ENCODE results near the gene RYR3.
"Not testable (repeated sequence)": the region's sequence is repeated elsewhere in the genome, so short reads cannot be mapped to it uniquely, and the experiment has no call there.

RYR3 gene

DNA sequence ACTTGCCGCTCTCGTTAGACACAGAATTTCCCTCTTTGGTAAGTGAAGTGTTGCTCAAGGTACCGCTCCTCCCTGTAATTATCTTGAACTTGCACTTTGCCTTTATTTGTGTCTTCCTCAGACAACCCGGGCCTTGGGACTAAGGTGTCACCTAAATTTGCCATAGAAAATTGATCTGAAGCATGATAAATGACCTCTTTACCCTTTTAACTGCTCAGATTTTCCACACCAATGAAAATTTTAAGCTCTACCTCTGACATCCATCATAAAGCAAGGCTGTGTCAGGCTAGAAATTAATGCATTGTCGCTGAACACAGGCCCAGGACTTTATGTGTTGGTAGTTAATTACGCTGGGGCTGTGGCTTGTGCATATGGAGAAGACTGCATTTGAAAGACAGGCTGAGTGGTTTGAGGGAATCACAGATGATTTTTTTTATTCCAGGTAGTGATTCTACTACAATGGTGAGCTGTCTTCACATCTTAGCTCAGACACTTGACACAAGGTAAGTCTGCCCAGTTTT is 458.0 kb downstream of the RYR3 start:
- DNase-seq (ENCODE audit: low read depth) = no peak

DNA sequence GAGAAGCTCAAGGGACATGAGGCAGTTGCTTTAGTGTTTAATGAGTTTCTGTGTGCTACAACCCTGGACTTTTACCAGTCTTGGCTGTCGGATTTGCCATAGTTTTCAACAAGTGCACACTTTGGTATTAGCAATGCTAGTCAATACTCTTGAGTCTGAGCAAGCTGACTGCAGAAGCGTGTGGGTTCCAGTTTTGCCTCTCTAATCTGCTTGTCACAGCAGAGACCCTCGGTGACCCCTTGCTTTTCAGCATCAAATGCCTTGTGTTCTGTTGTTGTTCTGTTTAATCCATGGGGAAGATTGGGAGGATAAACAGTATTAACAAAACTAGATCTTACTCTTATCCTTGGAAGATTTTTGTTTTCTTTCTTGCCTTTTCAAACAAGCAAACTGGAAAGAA is 463.2 kb downstream of the RYR3 start:
- no peak for DNase-seq (ENCODE audit: low read depth)

DNA sequence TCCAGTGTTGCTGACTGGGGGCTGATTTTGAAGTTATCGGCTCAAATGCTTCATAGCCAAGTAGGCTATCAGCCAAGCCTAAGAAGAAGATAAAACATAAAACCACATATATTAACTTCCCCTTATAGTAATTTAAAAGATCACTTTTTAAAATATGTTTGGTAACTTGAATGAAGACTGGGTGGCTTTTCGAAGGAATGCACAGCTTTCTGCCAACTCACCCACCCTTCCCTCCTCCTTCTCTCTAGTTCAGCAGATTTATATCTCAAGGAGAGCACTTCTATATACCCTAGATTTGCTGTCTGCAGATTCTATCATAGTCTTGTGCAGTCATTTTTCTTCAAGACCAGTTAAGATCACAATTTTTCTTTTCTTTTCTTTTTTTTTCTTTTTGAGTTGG is 468.1 kb downstream of the RYR3 start:
- no peak for DNase-seq (ENCODE audit: low read depth)

DNA sequence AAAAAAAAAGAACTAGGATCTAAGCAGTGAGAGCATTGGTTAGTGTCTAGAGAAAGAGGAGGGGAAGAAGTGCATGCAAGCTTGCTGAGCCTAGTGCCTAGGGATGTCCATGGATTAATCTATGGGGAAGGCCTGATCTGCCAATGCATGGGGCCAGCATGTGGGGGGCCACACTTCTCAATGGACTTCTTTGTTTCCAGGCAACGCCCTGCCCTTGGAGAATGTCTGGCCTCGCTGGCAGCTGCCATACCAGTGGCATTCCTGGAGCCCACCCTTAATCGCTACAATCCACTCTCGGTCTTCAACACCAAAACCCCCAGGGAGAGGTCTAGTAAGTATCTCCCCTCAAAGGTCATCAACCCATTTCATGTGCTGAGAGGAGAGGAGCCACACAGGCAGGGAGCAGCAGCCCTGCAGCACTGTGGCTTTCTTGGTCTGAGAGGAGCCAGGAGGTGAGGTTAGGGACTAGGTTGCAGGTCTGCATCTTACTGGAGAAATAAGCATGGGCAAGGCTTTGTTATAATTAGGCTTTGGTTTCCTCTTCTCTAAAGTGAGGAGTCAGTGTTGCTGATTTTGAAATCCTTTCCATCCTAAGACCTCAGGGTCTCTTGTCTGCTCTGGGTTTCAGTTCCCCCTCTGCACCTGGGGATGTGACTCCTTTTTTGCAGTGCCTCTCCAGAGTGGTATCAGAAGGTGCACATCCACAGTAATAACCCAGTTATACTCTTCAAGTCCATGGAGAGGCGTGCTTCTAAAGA is 469.4 kb downstream of the RYR3 start:
- no peak for DNase-seq (ENCODE audit: low read depth)

DNA sequence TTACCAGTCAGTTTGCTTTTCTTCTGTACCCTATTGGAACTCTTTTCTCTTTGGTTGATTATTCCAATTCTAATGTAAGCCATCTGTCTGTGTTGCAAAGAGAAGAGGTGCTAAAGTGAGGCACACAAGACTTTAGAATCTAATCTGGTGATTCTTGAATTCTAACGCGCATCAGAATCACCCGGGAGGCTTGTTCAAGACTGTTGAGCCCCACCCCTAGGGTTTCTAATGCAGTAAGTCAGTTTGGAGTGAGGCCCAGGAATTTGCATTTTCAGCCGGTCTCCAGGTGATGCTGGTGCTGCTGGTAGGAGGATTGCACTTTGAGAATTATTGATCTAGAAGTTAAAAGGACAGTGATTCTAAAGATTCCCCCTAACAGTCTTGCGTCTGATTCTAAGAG is 472.2 kb downstream of the RYR3 start:
- DNase-seq (ENCODE audit: low read depth) = no peak

DNA sequence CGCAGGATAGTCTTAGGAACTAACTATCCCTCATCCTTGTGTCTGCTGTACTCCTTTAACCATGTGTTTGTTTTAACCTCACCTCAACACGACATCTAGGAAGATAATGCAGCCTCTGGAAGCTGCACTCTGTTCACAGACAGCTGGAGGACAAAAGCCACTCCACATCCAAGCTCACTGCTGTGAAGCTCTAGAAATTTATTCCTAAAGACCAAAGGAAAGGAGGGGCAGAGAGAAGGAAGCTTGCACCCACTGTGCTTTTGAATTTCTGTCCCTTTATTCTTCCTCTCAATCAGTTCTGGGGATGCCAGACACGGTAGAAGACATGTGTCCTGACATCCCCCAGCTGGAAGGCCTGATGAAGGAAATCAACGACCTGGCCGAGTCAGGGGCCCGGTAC is 474.6 kb downstream of the RYR3 start:
- DNase-seq (ENCODE audit: low read depth) = no peak

DNA sequence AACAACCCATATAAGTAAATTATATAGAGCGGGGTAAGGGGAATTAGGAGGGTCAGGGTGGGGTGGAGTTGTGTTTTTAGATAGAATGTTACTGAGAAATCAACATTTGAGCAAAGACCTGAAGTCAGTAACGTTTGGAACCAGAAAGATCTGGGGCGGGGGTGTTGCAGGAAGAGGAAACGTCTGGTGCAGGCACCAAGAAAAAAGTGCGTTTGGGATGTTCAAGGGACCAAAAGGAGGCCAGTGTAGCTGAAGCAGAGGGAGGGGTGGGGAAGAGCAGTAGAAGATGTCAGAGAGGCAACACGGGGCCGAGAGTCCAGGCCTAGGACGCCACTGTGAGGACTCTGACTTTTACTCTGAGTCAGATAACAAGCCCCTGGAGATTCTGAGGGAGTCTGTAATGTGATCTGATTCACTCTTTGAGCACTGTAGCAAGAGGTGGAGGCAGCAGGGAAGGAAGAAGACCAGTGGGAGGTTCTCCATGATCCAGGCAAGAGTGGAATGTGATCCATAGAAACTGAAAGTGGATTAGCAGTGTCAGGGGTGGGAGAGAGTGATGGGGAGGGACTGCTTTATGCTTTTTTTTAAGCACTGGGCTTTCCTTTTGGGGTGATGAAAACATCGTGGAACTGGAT is 478.3 kb downstream of the RYR3 start:
- DNase-seq (ENCODE audit: low read depth) = no peak

DNA sequence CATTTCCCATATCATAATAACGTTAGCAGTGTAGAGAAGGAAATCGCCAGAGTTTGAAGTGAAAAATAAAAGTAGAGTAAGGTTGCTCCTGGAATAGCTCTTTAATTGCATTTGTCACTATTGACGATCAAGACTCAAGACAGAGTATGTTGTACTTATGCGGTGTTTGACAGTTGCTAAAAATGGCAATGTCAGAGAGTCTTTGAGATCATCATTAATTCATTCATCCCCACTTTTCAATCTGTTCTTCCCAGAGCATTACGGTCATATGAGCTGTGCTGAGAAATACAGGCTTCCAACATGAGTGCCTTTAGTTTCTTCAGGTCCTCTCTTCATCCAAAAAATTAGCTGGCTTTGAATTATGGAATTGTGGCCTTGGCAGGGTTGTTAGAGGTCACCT is 483.7 kb downstream of the RYR3 start:
- no peak for DNase-seq (ENCODE audit: low read depth)

DNA sequence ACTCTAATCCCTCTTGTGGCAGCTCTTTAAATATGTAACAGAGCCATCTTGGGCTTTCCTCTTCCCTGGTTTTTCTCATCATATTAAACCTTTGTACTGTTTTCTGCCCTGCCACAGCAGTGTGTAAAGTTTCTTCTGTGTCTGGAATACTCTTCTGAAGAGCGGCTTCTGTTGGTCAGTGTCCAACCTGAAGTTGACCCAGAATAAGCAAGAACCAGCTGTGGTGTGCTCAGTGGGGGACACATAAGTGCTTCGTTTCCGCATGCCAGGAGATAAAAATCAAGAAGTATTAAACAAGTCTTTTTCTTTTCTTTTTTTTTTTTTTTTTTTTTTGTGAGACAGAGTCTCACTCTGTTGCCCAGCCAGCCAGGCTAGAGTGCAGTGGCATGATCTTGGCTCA is 484.3 kb downstream of the RYR3 start:
- DNase-seq (ENCODE audit: low read depth) = no peak

DNA sequence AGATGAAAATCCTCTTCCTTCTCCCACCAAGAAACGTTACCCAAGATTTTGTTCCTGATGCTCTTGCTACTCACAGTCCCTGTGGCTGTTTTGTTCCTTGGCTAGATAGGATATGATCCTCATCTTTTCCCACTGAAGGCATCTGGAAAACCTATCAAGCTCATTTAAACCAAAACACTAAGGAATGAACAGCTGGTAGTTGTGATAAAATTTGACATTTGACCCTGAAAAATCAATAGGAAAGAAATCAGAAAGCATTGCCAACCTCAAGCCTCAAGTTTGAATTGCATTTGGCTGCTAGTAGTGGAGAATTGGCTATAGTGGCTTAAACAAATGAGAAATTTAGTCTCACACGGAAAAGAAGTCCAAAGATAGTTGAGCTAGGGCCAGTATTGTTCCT is 486.9 kb downstream of the RYR3 start:
- DNase-seq (ENCODE audit: low read depth) = no peak

DNA sequence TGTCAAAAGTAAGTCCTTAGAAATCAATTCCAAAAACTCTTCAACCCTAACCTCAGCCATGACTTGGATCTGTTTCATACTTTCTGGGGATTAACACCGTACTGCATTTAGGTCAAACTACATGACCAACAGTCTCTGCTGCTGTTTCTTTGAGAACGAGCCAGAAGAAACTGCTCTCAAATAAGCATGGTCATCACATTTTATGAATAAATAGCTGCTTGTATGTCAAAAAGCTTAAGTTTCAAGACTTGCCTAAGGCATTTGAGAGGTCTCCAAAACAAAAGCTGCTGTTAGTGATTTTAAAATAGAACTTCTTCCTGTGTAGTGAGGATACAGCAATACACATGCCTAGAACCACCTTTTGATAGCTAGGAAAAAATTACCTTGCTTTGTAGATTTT is 491.2 kb downstream of the RYR3 start:
- DNase-seq (ENCODE audit: low read depth) = no peak

DNA sequence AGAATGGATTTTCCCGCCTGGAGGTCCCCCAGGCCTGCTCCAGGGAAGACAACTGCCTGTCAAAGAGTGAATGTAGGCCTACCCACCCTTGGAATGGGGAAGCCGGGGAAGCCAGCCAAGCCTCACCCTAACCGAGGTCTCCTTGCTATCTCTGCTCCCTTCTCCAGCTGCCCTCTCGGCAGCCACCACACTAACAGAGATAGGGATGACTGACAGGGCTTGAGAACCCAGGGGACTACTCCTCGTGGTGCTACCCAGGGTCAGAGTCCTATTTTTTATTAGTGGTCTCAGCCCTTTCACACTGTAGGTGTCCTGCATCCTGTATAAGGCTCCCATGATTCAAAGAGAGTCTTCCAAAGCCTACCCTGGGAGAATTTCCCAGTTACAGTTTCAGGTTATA is 496.9 kb downstream of the RYR3 start:
- no peak for DNase-seq (ENCODE audit: low read depth)

DNA sequence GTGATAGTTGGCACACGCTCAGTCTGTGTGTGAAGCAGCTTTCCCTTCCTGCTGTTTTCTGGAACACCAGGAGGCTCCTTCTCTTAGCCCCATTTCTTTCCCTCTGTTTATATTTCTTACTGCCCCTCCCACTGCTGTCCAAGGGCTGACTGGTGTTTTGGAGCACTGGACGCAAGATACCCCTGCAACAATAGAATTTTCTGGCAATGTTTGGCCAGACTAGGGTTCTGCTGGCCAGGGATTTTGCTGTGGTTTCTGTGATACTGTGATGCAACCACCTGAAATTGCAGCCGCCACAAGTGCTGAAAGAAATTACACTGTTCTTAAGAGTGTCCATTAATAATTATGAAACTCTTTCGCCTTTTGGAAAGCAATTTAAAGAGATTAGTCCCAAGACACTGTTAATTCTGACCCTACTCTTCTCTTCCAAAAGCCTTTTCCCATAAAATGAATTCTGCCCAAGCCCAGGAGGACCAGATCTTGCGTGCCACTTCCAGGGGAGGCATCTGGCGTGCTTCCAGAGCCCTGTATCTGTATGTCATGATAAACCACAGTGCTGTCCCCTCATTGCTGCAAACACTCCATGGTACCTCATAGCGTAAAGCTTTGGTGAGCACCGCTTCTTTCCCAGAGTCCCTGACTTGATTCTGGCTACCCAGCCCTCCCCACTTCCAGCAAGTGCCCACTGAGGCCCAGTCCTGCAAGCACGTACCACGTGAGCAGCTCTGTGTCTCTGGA is 498.1 kb downstream of the RYR3 start:
- no peak for DNase-seq (ENCODE audit: low read depth)

DNA sequence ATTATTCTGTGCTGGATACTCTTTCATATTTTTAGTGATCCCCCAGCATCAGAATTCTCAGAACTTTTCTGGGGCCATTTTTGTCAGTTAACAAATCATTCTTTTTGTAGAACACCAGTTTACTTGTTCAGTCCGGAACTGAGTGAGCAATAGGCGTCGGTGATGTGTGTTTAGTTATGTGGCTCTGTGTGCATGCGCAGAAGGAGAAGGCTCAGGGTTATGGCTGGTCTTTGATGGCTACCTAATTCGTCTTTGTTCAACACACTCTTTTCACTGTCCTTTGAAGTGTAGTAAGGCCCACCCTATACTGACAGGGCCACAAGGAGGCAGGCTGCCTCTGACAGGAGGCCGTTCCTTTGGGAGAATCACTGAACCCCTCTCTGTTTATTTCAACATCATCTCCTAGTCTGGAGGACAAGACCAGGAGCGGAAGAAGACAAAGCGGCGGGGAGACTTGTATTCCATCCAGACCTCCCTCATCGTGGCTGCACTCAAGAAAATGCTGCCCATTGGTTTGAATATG is 499.4 kb downstream of the RYR3 start:
- DNase-seq (ENCODE audit: low read depth) = no peak

DNA sequence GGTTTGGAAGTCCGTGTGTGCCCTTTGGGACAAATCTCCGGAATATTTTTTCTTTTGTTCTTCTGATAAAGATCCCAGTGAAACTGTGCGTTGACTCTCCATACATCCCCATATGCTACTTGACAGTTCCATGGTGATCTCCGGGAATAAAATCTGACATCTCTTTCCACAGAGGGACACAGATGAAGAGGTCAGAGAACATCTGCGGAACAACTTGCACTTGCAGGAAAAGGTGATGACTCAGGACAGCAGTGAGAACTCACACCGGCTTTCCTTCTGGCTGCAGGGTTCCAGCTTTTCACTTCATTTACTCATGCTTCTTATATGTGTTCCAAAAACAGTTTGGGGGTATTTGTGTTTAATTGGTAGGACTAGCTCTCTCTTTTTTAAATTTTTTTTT is 500.0 kb downstream of the RYR3 start:
- no peak for DNase-seq (ENCODE audit: low read depth)

DNA sequence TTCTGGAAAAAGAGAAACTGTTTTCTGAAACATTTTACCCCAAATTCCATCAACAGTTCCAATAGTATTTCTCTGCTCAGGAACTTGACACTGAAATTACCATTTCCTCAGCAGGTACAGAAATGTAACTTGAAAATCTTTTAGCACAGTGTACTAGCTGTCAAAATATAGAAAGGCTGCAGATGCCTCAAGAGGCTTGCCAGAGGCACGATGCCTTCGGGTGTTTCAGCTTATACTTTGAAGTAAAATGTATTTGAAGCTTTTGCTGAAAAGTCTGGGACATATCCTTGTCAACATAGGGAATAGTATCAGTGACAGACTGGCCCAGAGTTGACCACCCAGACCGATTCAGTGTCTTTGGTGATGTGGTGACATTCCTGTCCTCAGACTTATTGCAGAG is 503.1 kb downstream of the RYR3 start:
- no peak for DNase-seq (ENCODE audit: low read depth)

DNA sequence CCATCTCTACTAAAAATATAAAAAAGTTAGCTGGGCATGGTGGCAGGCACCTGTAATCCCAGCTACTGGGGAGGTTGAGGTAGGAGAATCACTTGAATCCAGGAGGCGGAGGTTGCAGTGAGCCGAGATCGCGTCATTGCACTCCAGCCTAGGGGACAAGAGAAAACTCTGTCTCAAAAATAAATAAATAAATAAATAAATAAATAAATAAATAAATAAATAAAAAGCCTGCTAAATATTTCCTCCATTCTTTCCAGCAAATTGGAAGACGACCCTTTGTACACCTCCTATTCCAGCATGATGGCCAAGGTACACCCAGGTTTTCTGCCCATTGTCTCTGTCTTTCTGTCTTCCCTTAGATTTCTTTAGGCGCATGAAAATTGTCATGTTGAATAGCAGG is 508.7 kb downstream of the RYR3 start:
- not testable (repeated sequence) for DNase-seq (ENCODE audit: low read depth)

DNA sequence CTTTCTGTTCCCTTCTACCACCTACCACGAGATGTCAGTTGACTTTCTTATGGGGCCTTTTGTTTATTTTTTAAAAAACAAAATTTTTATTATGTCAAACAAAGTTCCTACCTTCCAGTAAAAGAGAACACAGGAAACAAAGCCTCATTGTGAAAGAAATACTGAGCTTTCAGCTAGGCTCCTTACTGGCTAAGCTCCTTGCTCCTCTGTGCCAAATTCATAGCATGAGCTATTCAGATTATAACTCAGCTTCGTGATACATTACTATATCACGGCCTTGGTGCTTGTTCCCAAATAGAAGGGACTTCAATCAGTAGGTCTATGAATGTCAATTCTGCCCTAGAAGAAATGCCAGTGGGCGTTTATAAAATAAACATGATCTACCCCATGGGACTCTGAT is 511.7 kb downstream of the RYR3 start:
- no peak for DNase-seq (ENCODE audit: low read depth)

DNA sequence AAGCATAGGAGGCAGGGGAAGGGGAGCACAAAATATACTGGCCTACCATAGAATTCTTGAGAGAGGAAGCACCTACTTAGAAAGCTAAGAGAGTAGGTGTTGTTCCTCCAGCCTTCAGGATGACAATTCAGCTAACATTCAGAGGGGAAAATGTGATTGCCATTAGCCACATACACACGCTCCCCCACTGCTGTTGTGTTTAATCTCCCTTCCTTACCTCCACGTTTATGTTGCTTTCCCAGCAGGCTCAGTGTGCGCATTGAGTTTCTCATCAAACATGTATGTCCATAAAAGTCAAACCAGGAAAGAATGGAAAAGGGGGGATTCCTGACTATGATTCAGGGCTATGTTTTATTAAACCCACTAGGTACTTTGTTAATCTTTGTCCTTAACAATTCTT is 512.4 kb downstream of the RYR3 start:
- no peak for DNase-seq (ENCODE audit: low read depth)

DNA sequence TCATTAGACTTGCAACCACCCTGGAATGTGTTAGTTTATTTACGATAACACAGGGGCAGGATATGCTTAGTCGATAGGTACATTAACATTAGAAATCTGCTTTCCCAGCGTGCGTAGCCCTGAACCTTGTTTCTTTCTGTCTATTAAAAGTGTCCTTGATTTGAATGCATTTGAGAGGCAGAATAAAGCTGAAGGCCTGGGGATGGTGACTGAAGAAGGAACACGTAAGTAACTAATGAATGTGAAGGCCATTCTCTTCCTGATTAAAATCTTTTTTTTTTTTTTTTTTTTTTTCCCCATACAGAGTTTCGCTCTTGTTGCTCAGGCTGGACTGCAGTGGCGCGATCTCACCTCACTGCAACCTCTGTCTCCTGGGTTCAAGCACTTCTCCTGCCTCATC is 514.7 kb downstream of the RYR3 start:
- no peak for DNase-seq (ENCODE audit: low read depth)

DNA sequence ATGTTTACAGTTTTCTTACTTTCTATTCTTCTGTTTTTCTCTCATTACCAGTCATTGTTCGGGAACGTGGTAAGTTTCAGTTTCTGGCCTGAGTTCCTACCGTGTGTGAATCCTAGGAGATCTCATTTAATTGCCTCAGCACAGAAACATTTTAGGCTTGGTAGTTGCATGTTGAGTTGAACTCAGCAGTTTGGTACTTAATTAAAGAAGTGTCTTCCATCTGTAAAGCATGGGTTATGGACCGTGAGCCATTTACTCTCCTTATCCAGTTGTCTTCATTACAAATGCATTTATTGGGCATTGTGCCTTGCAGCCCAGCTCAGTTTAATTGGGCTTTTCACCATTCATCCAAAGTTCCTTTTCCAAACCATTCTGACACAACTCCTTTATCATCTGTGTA is 515.4 kb downstream of the RYR3 start:
- no peak for DNase-seq (ENCODE audit: low read depth)

DNA sequence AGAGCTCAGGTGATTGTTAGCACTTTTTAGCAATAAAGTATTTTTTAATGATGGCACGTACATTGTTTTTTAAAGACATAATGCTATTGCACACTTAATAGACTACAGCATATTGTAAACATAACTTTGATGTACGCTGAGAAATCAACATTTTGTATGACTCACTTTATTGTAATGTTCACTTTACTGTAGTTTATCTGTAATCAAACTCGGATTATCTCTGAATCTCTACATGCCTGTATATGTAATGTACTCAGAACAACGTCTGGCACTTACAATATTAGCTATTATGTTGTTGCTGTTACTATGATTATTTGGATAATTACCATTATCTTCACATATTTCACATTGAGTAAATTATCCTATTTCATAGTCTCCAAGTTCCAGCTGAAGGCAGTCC is 519.6 kb downstream of the RYR3 start:
- no peak for DNase-seq (ENCODE audit: low read depth)

DNA sequence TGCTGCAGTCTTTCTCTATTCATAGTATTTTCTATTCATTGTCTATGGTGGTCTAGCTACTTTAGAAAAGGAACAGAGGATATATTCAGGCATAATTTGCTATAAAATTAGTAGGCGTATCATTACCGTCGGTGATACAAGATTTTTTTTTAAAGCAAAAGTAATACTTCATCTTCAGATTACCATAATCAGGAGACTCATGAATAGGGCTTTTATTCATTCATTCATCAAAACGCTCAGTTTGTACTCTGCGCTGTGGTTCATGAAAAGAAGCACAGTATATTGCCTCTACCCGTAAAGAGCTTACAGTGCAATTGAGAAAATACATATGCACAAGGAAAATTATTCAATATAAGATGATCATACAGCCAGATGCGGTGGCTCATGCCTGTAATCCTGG is 520.9 kb downstream of the RYR3 start:
- DNase-seq (ENCODE audit: low read depth) = no peak
